Thoracic aorta (tissue), 2 donors: ENCODE results near the gene ADARB2. TPM values are rescaled to one million over a fixed set of nuclear protein-coding genes. Genes with fewer than 3 reads are reported as not detected.

Source experiments
- ATAC-seq: fragments of 150-250 bp; one replicate; pipeline ENCODE4 v1.8.0; 2017; ENCODE audit warnings: low read depth; ENCODE audit not compliant: insufficient number of reproducible peaks, low FRiP score
- DNase-seq: peaks from one replicate; pipeline ENCODE4 v3.0.0-alpha.2; 2020; ENCODE audit warnings: low spot score
- H3K27ac ChIP-seq, 2 donors: fragments of 200-600 bp; sonication (generic); 1 replicate in 1 of 2; 2 replicates in 1 of 2; pipeline ENCODE4 v1.5.1; 2016; ENCODE audit warnings: mild to moderate bottlenecking in 2 of 2, moderate library complexity in 2 of 2
- H3K27me3 ChIP-seq: fragments of 200-600 bp; sonication (generic); replicated peaks from 2 replicates; pipeline ENCODE4 v1.6.0; 2016; ENCODE audit warnings: mild to moderate bottlenecking; ENCODE audit not compliant: insufficient read depth
- H3K36me3 ChIP-seq: fragments of 200-600 bp; sonication (generic); one replicate; pipeline ENCODE4 v1.5.1; 2016
- H3K4me1 ChIP-seq, 2 donors: fragments of 200-600 bp; sonication (generic); 1 replicate in 1 of 2; 2 replicates in 1 of 2; pipeline versions ENCODE4 v1.5.1 to v1.6.0; 2016; ENCODE audit warnings: low read depth in 2 of 2, mild to moderate bottlenecking in 1 of 2; ENCODE audit not compliant: control insufficient read depth in 1 of 2
- H3K4me3 ChIP-seq: fragments of 200-600 bp; sonication (generic); 2 replicates; pipeline ENCODE4 v1.5.1; 2016; ENCODE audit warnings: mild to moderate bottlenecking
- H3K9me3 ChIP-seq: fragments of 200-600 bp; sonication (generic); 2 replicates; pipeline ENCODE4 v1.5.1; 2016
- CTCF ChIP-seq: fragments of 200-600 bp; sonication (generic); IDR thresholded peaks from one replicate; pipeline ENCODE4 v1.5.1; 2019; ENCODE audit warnings: antibody characterized with exemption
- total RNA-seq, 2 donors: library from RNA; depleted of rRNA; stranded (reverse); fragments of >200 nt; gene quantifications; one replicate each; pipeline versions ENCODE4 v1.1.0 to v1.2.3, GENCODE V29; 2016

The ADARB2 gene
- total RNA-seq, 2 donors from 2014 or later, result 0.71 to 3.1 TPM

- H3K36me3 ChIP-seq, result no peaks in the 10 kb centered on the region
Observed at GRCh38 chr10:1273372-1274105, 463.8 kb downstream of the ADARB2 start.

GRCh38 chr10:1272777-1273161 is 464.6 kb downstream of the ADARB2 start:
- no peak overlapping the region for H3K4me3 ChIP-seq
- H3K27ac ChIP-seq, result no peak overlapping the region
- H3K9me3 ChIP-seq, result no peaks in the 10 kb centered on the region
- DNase-seq (no peak), ATAC-seq (no peak)
- no peak for TF ChIP-seq CTCF
- no peaks in the 10 kb centered on the region for H3K36me3 ChIP-seq
- H3K27me3 ChIP-seq, result no peaks in the 10 kb centered on the region
- peaks cover 4 to 23% of the 10 kb centered on the region in 2 donors for H3K4me1 ChIP-seq

More at GRCh38 chr10:1273372-1274105, 463.8 kb downstream of the ADARB2 start:
- DNase-seq (no peak), ATAC-seq (no peak)
- Histone ChIP-seq H3K9me3 (no peaks in the 10 kb centered on the region), H3K4me3 (no peak overlapping the region), H3K4me1 (peaks cover 4 to 23% of the 10 kb centered on the region in 2 donors), H3K27me3 (no peaks in the 10 kb centered on the region), H3K27ac (no peak overlapping the region)
- no peak for TF ChIP-seq CTCF

GRCh38 chr10:1272079-1272776 is 465.1 kb downstream of the ADARB2 start:
- no peaks in the 10 kb centered on the region for H3K27me3 ChIP-seq
- peaks cover 4 to 23% of the 10 kb centered on the region in 2 donors for H3K4me1 ChIP-seq
- no peaks in the 10 kb centered on the region for H3K9me3 ChIP-seq
- no peak for TF ChIP-seq CTCF
- no peaks in the 10 kb centered on the region for H3K36me3 ChIP-seq
- no peak for ATAC-seq
- DNase-seq, result no peak
- H3K4me3 ChIP-seq, result no peak overlapping the region
- no peak overlapping the region for H3K27ac ChIP-seq

GRCh38 chr10:1270906-1271305 is 466.4 kb downstream of the ADARB2 start:
- DNase-seq (no peak), ATAC-seq (no peak)
- Histone ChIP-seq H3K4me1 (peaks cover 4 to 23% of the 10 kb centered on the region in 2 donors), H3K36me3 (no peaks in the 10 kb centered on the region), H3K4me3 (no peak overlapping the region), H3K27me3 (no peaks in the 10 kb centered on the region), H3K9me3 (no peaks in the 10 kb centered on the region), H3K27ac (no peak overlapping the region)
- TF ChIP-seq CTCF, result no peak

GRCh38 chr10:1270490-1270889 is 466.8 kb downstream of the ADARB2 start:
- Histone ChIP-seq H3K27me3 (no peaks in the 10 kb centered on the region), H3K36me3 (no peaks in the 10 kb centered on the region), H3K4me1 (peaks cover 4 to 23% of the 10 kb centered on the region in 2 donors), H3K4me3 (no peak overlapping the region), H3K9me3 (no peaks in the 10 kb centered on the region), H3K27ac (no peak overlapping the region)
- DNase-seq (no peak), ATAC-seq (no peak)
- TF ChIP-seq CTCF, result no peak
